Activated CD8-positive, alpha-beta T cell treated with anti-CD3 and anti-CD28 coated beads, Interleukin-2, amount 10 ng/mL, durations not matched to agents 7 days and 5 days (primary cell): ENCODE data around the gene SLC28A1. TPM values are rescaled to one million over a fixed set of nuclear protein-coding genes. Genes with fewer than 3 reads are reported as not detected.
"Not testable (repeated sequence)": the region's sequence is repeated elsewhere in the genome, so short reads cannot be mapped to it uniquely, and the experiment has no call there.

Experiments used
- ATAC-seq: fragments of 150-1000 bp; cut with Tn5 transposase; one replicate; pipeline ENCODE4 v1.10.0; 2021; ENCODE audit warnings: moderate library complexity
- CTCF ChIA-PET: fragments of 350-600 bp; sonication (Branson Sonifier 250); formaldehyde crosslinking; loops from one replicate; lab custom pipeline; 2021; ENCODE audit warnings: antibody characterized with exemption; lab: Charles Lee
- POLR2A ChIA-PET: fragments of 350-600 bp; sonication (Branson Sonifier 250); formaldehyde crosslinking; loops from one replicate; lab custom pipeline; 2021; ENCODE audit warnings: antibody characterized with exemption; lab: Charles Lee
- DNase-seq: peaks from one replicate; pipeline ENCODE4 v3.0.0-alpha.2; 2020
- H3K27ac Mint-ChIP-seq: one replicate; pipeline ENCODE4 v1.8.0; 2021; ENCODE audit warnings: mild to moderate bottlenecking, mixed read lengths
- H3K27me3 Mint-ChIP-seq: one replicate; pipeline ENCODE4 v1.8.0; 2021; ENCODE audit warnings: low read depth, mixed read lengths
- H3K36me3 Mint-ChIP-seq: one replicate; pipeline ENCODE4 v1.8.0; 2021; ENCODE audit warnings: low read depth, mixed read lengths
- H3K4me1 Mint-ChIP-seq: one replicate; pipeline ENCODE4 v1.8.0; 2021; ENCODE audit warnings: low read depth, mixed read lengths
- H3K4me3 Mint-ChIP-seq: one replicate; pipeline ENCODE4 v1.8.0; 2021; ENCODE audit warnings: mild to moderate bottlenecking, mixed read lengths
- H3K9me3 Mint-ChIP-seq: one replicate; pipeline ENCODE4 v1.8.0; 2022; ENCODE audit warnings: mixed read lengths; ENCODE audit not compliant: insufficient read depth
- total RNA-seq, 2 experiments: library from RNA; stranded (reverse); gene quantifications; one replicate each; pipeline ENCODE4 v1.2.3, GENCODE V29; 2021

The SLC28A1 gene
- total RNA-seq, 2 experiments from 2014 or later: not detected

DNA sequence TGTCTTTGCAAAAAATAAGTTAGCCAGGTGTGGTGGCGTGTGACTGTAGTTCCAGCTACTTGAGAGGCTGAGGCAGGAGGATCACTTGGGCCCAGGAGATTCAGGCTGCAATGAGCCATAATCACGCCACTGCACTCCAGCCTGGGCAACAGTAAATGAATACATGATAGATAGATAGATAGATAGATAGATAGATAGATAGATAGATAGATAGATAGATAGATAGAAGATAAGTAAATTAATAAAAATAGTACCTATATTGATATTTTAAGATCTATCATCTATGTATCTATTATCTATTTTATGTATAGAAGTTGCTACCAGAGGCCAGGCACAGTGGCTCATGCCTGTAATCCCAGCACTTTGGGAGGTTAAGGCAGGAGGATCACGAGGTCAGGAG is 6.8 kb upstream of the SLC28A1 start:
- POLR2A ChIA-PET, H3K36me3 Mint-ChIP-seq, ATAC-seq, H3K9me3 Mint-ChIP-seq, H3K4me1 Mint-ChIP-seq, H3K27ac Mint-ChIP-seq, H3K27me3 Mint-ChIP-seq, DNase-seq, H3K4me3 Mint-ChIP-seq: not testable (repeated sequence)
- CTCF ChIA-PET: interaction anchor here (0.7 to 2.6 kb wide), 18 partner anchors 7 to 307 kb away, joined by 3 to 24 read pairs (median 4); partner anchors contain the start of genes WDR73 and ZSCAN2

DNA sequence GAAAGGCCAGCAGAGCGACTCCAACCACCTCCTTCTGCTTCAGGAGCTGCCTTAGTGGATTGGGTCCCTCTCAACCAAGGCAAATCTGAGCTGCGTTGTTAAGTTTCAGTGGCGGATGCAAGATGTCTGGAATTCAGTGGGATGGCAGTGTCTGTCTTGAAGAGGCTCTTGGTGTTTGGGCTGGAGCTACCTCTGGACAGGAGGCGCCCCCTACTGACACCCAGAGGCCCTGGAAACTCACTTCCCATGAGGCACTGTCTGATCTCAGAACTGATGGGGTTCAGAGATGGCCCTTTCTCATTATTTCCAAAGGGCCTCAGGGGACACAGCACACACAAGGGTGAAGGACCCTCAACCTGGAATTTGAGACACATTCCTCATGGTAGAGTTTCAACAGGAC is 6.0 kb upstream of the SLC28A1 start:
- POLR2A ChIA-PET: no interaction called here
- Mint-ChIP-seq H3K27me3 (peaks cover 3% of the 10 kb centered on the region), H3K27ac (no peak overlapping the region), H3K4me3 (no peak overlapping the region), H3K4me1 (peaks cover 2% of the 10 kb centered on the region), H3K9me3 (no peaks in the 10 kb centered on the region), H3K36me3 (no peaks in the 10 kb centered on the region)
- CTCF ChIA-PET: interaction anchor here (0.7 to 2.6 kb wide), 19 partner anchors 8 to 308 kb away, joined by 3 to 24 read pairs (median 4); partner anchors contain the start of genes WDR73 and ZSCAN2
- DNase-seq (peak; percentile 74), ATAC-seq (peak; percentile 82)

DNA sequence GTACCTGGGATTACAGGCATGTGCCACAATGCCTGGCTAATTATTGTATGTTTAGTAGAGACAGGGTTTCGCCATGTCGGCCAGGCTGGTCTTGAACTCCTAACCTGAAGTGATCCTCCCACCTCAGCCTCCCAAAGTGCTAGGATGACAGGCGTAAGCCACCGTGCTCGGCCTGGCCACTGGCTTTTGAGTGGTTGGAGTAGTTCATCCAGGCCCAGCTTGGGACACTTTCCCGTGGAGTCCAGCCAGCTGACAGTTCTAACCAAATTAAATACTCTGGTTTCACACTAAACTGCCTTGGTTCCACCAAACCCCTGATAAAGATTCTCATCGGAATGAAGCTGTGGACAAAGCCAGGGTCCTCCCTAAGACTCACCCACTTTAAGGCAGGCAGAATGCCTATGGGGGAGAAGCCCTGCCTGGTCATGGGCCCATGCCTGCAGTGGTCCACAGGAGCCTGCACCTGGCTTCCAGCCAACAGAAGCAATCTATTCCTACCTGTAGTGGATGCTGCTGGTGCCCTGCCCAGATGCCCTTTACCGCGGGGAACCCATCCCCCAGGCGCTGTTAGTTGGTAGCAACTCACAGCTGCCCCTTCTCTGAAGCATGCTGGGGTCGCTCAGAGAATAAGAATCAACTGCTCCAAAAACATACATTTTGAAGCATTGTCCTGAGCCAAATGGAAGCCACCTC is 5.2 kb upstream of the SLC28A1 start:
- Mint-ChIP-seq H3K27me3 (peaks cover 3% of the 10 kb centered on the region), H3K4me3 (no peak overlapping the region), H3K4me1 (peaks cover 2% of the 10 kb centered on the region), H3K27ac (no peak overlapping the region), H3K9me3 (no peaks in the 10 kb centered on the region), H3K36me3 (no peaks in the 10 kb centered on the region)
- DNase-seq (no peak), ATAC-seq (no peak)
- ChIA-PET POLR2A (no interaction called here), CTCF (interaction anchor here (0.8 to 2.6 kb wide), 11 partner anchors 39 to 308 kb away, joined by 3 to 24 read pairs (median 5); partner anchors contain the start of gene WDR73)

DNA sequence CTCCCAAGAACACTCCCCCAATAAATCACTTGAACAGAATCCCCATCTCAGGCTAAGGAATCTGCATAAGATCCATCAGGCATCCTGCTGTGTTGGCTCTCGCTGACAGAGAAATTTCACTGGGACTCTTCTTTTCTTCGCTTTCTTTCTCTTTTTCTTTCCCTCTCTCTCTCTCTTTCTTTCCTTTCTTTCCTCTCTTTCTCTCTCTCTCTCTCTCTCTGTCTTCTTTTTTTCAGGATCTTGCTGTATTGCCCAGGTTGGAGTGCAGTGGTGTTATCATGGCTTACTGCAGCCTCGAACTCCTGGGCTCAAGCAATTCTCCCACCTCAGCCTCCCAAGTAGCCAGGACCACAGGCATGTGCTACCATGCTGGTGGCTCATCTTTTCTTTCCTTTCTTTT is 4.5 kb upstream of the SLC28A1 start:
- ChIA-PET POLR2A (no interaction called here), CTCF (no interaction called here)
- Mint-ChIP-seq H3K27ac (no peak overlapping the region), H3K4me3 (no peak overlapping the region), H3K27me3 (peaks cover 3% of the 10 kb centered on the region), H3K36me3 (no peaks in the 10 kb centered on the region), H3K9me3 (no peaks in the 10 kb centered on the region), H3K4me1 (peaks cover 2% of the 10 kb centered on the region)
- ATAC-seq: no peak
- no peak for DNase-seq

DNA sequence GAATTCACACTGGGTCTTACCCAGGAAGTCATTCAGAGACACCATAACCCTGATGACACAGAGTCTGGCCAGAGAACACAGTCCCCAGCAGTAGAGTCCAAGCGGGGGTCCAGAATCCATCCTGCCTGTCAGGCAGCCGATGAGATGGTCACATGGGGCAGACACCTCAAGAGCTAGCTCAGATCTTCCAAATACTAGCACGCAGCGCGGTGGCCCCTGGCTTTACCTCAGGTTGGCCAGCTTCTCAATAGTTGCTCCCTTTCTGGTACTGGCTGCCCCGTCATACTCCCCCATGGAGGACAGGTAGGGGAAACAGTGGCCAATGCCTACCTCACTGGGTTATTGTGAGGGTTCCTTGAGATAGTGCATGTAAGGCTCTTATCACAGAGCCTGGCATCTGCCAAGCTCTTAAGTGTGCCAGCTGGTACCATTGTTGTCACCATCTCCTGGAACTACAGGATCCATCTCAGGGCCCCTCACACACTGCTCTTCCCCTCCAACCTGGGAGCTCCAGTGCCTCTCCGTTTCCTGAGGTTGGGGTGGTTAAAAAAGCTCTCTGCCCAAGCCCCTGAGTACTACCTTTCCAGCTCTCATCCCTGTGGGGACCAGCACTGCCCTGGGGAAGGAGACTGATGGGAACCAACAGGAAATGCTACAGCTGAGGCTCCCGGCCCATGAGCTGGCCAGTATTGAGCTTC is 3.5 kb upstream of the SLC28A1 start:
- Mint-ChIP-seq H3K27ac (no peak overlapping the region), H3K36me3 (no peaks in the 10 kb centered on the region), H3K4me3 (no peak overlapping the region), H3K4me1 (peaks cover 2% of the 10 kb centered on the region), H3K27me3 (peaks cover 3% of the 10 kb centered on the region), H3K9me3 (no peaks in the 10 kb centered on the region)
- no peak for DNase-seq
- ChIA-PET CTCF (interaction anchor here (1.3 kb wide), 1 partner anchor 47 kb away, joined by 3 read pairs; no protein-coding TSS in a partner anchor), POLR2A (no interaction called here)
- no peak for ATAC-seq

DNA sequence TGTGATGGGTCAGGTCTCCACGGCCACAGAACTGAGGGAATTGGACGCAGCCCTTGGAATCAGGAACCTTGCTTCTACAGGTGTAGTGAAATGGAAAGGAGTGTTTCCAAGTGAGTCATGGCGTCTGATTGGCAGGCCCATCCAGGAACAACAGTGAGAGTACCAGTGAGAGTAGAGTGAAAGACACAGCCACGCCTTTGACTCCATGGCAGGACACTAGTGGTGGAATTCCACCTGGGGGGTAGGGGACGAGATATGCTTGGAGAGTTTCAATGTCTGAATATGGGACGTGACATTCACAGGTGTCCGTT is 3.0 kb upstream of the SLC28A1 start:
- H3K27me3 Mint-ChIP-seq: peaks cover 3% of the 10 kb centered on the region
- H3K4me3 Mint-ChIP-seq: no peak overlapping the region
- H3K9me3 Mint-ChIP-seq: no peaks in the 10 kb centered on the region
- peaks cover 2% of the 10 kb centered on the region for H3K4me1 Mint-ChIP-seq
- CTCF ChIA-PET: interaction anchor here (1.3 kb wide), 1 partner anchor 47 kb away, joined by 3 read pairs; no protein-coding TSS in a partner anchor
- no peak overlapping the region for H3K27ac Mint-ChIP-seq
- POLR2A ChIA-PET: no interaction called here
- ATAC-seq (no peak), DNase-seq (no peak)
- no peaks in the 10 kb centered on the region for H3K36me3 Mint-ChIP-seq

DNA sequence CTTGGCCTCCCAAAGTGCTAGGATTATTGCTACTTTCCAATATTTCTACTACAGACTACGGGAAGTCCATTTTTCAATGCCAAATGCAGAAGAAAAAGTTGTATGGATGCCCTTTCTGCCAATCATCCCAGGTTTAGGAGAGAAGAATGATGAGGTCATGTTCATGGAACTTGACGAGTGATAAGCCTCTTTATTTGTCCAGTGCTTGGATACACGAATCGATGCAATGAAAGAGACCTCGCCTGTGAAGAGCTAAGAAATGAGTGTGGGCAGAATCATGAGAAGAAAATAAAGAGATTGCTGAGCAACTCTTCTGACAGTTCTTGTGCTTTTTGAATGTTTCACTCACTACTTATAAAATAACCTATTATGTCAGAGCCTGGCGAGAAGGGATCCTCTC is 996 bp upstream of the SLC28A1 start:
- no peaks in the 10 kb centered on the region for H3K36me3 Mint-ChIP-seq
- H3K4me3 Mint-ChIP-seq: no peak overlapping the region
- ChIA-PET CTCF (interaction anchor here (0.9 to 1.2 kb wide), 2 partner anchors 10 to 285 kb away, joined by 3 read pairs; no protein-coding TSS in a partner anchor), POLR2A (interaction anchor here (0.7 kb wide), 1 partner anchor 119 kb away, joined by 3 read pairs; no protein-coding TSS in a partner anchor)
- H3K27ac Mint-ChIP-seq: no peak overlapping the region
- ATAC-seq (no peak), DNase-seq (no peak)
- no peaks in the 10 kb centered on the region for H3K4me1 Mint-ChIP-seq
- no peaks in the 10 kb centered on the region for H3K9me3 Mint-ChIP-seq
- peaks cover 3% of the 10 kb centered on the region for H3K27me3 Mint-ChIP-seq

DNA sequence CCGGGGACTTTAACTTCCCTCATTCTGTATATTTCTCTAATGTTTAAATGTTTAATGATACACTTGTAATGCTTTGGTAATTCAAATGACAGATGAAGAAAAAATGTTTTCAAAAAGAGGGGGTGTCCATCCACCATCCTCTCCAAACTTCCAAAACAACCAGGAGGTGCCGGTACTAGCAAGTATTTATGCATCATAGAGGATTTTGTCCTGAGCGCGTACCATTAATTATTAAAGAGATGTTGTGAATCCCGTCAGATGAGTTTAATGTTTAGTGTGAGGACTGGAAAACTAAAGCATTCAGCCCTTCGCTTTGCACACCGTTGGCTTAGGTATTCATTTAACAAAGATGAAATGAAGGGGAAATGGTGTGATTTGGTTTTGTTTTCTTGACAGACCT is 1.3 kb downstream of the SLC28A1 start:
- CTCF ChIA-PET: no interaction called here
- H3K9me3 Mint-ChIP-seq: no peaks in the 10 kb centered on the region
- no peak for DNase-seq
- no peak overlapping the region for H3K4me3 Mint-ChIP-seq
- no peak for ATAC-seq
- no peaks in the 10 kb centered on the region for H3K27me3 Mint-ChIP-seq
- H3K4me1 Mint-ChIP-seq: no peaks in the 10 kb centered on the region
- H3K27ac Mint-ChIP-seq: no peak overlapping the region
- POLR2A ChIA-PET: no interaction called here
- no peaks in the 10 kb centered on the region for H3K36me3 Mint-ChIP-seq

DNA sequence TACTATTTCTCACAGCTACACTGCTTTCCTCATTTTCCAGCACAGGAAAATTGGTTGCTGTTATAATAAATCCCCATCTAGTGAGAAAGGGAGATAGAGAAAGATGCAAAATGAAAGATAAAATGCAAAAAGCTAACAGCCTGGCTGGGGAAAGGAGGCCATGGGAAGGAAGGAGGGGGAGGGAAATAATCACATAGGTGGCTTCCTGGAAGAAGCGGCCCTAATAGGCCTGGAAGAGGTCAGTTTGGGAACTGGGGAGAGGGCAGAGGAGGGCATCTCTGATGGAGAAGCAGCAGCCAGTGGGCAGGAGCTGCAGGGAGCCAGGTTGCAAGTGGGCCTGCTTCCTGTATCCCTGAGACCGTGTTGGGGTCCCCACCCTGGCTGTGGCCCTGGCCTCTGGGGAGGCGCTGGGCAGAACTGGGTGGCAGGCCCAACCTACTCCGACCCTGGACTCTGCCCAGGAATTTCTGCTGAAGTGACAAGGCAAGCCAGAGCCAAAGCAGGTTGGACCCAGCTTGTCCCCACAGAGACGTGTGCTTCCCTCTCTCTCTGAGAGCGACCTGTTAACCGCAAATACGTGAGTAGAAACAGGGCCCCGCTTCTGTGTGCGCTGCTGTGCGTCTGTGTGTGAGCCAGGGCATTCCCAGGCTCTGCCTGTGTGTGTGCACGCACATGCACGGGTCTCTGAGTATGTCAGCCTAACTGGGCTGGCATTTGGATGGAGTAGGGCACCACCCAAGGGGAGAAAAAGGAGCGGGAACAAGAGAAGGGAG is 1.9 kb downstream of the SLC28A1 start:
- Mint-ChIP-seq H3K4me1 (no peaks in the 10 kb centered on the region), H3K4me3 (no peak overlapping the region), H3K9me3 (no peaks in the 10 kb centered on the region), H3K27me3 (no peaks in the 10 kb centered on the region), H3K36me3 (no peaks in the 10 kb centered on the region), H3K27ac (no peak overlapping the region)
- DNase-seq (no peak), ATAC-seq (no peak)
- POLR2A ChIA-PET: no interaction called here
- CTCF ChIA-PET: no interaction called here

DNA sequence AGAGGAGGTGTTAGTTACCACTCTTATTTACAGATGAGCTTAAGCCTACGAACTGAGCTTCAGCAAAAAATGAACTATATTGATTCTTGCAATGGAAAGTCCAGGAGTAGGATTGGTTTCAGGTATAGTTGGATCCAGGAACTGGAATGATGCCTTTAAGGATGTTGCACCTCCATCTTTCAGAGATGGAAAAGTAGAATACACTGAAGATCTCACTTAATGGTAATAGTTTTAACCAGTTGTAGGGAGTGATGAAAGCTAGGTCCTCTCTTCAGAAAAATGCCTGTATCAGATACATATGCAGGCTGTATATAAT is 2.5 kb downstream of the SLC28A1 start:
- Mint-ChIP-seq H3K27ac (no peak overlapping the region), H3K27me3 (no peaks in the 10 kb centered on the region), H3K9me3 (no peaks in the 10 kb centered on the region), H3K4me3 (no peak overlapping the region), H3K4me1 (no peaks in the 10 kb centered on the region), H3K36me3 (no peaks in the 10 kb centered on the region)
- ChIA-PET POLR2A (no interaction called here), CTCF (no interaction called here)
- ATAC-seq (no peak), DNase-seq (no peak)

DNA sequence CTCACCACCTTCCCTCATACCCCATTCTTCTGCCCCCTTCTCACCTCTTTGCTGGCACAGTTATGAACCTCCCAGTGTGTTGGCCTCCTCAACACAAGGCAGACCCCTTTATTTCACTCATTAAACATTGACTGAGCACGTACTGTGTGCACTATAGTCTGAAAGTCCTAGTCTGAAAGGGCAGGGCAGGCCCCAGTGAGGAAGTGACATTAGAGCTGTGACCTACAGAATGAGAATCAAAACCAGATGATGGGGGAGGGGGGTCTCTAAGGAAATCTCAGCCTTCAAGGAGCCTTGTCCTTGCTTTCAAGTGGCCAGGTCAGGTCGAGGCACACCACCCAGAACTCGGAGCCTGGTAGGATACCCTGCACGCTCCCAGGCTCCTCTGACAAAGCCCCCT is 3.5 kb downstream of the SLC28A1 start:
- POLR2A ChIA-PET: interaction anchor here (0.7 kb wide), 1 partner anchor 40 kb away, joined by 4 read pairs; no protein-coding TSS in a partner anchor
- DNase-seq (no peak), ATAC-seq (no peak)

DNA sequence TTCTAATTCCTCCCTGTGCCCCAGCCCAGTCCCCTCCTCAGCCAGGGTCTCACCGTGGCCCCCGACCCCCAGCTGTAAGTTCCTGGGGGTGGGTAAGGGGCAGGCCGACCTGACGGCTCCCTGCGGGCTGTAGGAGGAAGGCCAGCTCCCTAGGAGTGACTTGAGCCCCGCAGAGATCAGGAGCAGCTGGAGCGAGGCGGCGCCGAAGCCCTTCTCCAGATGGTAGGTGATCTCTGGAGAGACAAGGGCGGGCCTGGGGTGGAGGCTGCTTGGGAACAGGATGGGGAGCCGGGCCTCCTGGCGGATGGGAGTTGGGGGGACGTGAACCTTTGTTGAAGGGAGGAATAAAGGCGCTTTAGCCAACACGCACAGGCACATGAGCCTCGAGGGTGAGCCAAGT is 4.2 kb downstream of the SLC28A1 start:
- ChIA-PET POLR2A (interaction anchor here (0.7 kb wide), 1 partner anchor 40 kb away, joined by 4 read pairs; no protein-coding TSS in a partner anchor), CTCF (no interaction called here)
- Mint-ChIP-seq H3K27ac (no peak overlapping the region), H3K4me3 (no peak overlapping the region), H3K36me3 (no peaks in the 10 kb centered on the region), H3K9me3 (no peaks in the 10 kb centered on the region), H3K4me1 (no peaks in the 10 kb centered on the region), H3K27me3 (no peaks in the 10 kb centered on the region)
- DNase-seq (no peak), ATAC-seq (no peak)

More for the DNA sequence above, 3.5 kb downstream of the SLC28A1 start:
- Mint-ChIP-seq H3K4me3 (no peak overlapping the region), H3K4me1 (no peaks in the 10 kb centered on the region), H3K36me3 (no peaks in the 10 kb centered on the region), H3K27me3 (no peaks in the 10 kb centered on the region), H3K9me3 (no peaks in the 10 kb centered on the region), H3K27ac (no peak overlapping the region)
- CTCF ChIA-PET: no interaction called here
